Activated naive CD8-positive, alpha-beta T cell treated with anti-CD3 and anti-CD28 coated beads, Interleukin-2, amount 50 U/mL, for 24 hours (primary cell): ENCODE data around the gene RCOR1.
A peak's percentile ranks its signal among the peaks of the same experiment; 100 is the strongest.
"Not testable (repeated sequence)": the region's sequence is repeated elsewhere in the genome, so short reads cannot be mapped to it uniquely, and the experiment has no call there.

Source experiments
- ATAC-seq: fragments of 150-1000 bp; cut with Tn5 transposase; one replicate; pipeline ENCODE4 v1.10.0; 2021
- DNase-seq: peaks from one replicate; pipeline ENCODE4 v3.0.0; 2021
- H3K27ac Mint-ChIP-seq: one replicate; pipeline ENCODE4 v1.8.0; 2021; ENCODE audit warnings: mild to moderate bottlenecking, mixed read lengths
- H3K27me3 Mint-ChIP-seq: one replicate; pipeline ENCODE4 v1.8.0; 2021; ENCODE audit warnings: mixed read lengths
- H3K36me3 Mint-ChIP-seq: one replicate; pipeline ENCODE4 v1.8.0; 2021; ENCODE audit warnings: low read depth, mixed read lengths
- H3K4me1 Mint-ChIP-seq: one replicate; pipeline ENCODE4 v1.8.0; 2021; ENCODE audit warnings: mixed read lengths
- H3K4me3 Mint-ChIP-seq: one replicate; pipeline ENCODE4 v1.8.0; 2021; ENCODE audit warnings: mild to moderate bottlenecking, moderate library complexity, mixed read lengths
- H3K9me3 Mint-ChIP-seq: one replicate; pipeline ENCODE4 v1.8.0; 2021; ENCODE audit warnings: mixed read lengths

The RCOR1 gene

GRCh38 chr14:102758087-102758486 lies 165.6 kb downstream of the RCOR1 start:
- ATAC-seq (no peak), DNase-seq (no peak)
- Mint-ChIP-seq H3K9me3 (no peaks in the 10 kb centered on the region), H3K36me3 (no peaks in the 10 kb centered on the region), H3K4me3 (no peak overlapping the region), H3K27me3 (no peaks in the 10 kb centered on the region), H3K27ac (no peak overlapping the region), H3K4me1 (peaks cover 10% of the 10 kb centered on the region)

GRCh38 chr14:102759456-102760187 lies 167.2 kb downstream of the RCOR1 start:
- no peak for ATAC-seq
- no peaks in the 10 kb centered on the region for H3K9me3 Mint-ChIP-seq
- no peak overlapping the region for H3K27ac Mint-ChIP-seq
- H3K4me1 Mint-ChIP-seq, result peaks cover 4% of the 10 kb centered on the region
- H3K36me3 Mint-ChIP-seq, result no peaks in the 10 kb centered on the region
- H3K4me3 Mint-ChIP-seq, result no peak overlapping the region
- no peaks in the 10 kb centered on the region for H3K27me3 Mint-ChIP-seq
- DNase-seq, result no peak

GRCh38 chr14:102760496-102761193 lies 168.2 kb downstream of the RCOR1 start:
- no peak for DNase-seq
- Mint-ChIP-seq H3K4me3 (no peak overlapping the region), H3K27ac (no peak overlapping the region), H3K9me3 (no peaks in the 10 kb centered on the region), H3K36me3 (no peaks in the 10 kb centered on the region), H3K4me1 (no peaks in the 10 kb centered on the region), H3K27me3 (no peaks in the 10 kb centered on the region)
- no peak for ATAC-seq

- Mint-ChIP-seq H3K4me3 (no peak overlapping the region), H3K27me3 (no peaks in the 10 kb centered on the region), H3K27ac (no peak overlapping the region), H3K4me1 (no peaks in the 10 kb centered on the region), H3K36me3 (no peaks in the 10 kb centered on the region), H3K9me3 (no peaks in the 10 kb centered on the region)
- ATAC-seq (no peak), DNase-seq (no peak)
These were observed 168.8 kb downstream of the RCOR1 start for GRCh38 chr14:102761206-102761605.

GRCh38 chr14:102764220-102764671 lies 171.8 kb downstream of the RCOR1 start:
- H3K36me3 Mint-ChIP-seq, result no peaks in the 10 kb centered on the region
- no peak overlapping the region for H3K27ac Mint-ChIP-seq
- no peaks in the 10 kb centered on the region for H3K9me3 Mint-ChIP-seq
- no peak overlapping the region for H3K4me3 Mint-ChIP-seq
- H3K27me3 Mint-ChIP-seq, result no peaks in the 10 kb centered on the region
- ATAC-seq (peak; percentile 11), DNase-seq (no peak)
- H3K4me1 Mint-ChIP-seq, result peaks cover 10% of the 10 kb centered on the region

GRCh38 chr14:102765770-102766169 lies 173.3 kb downstream of the RCOR1 start:
- ATAC-seq, H3K9me3 Mint-ChIP-seq, H3K27me3 Mint-ChIP-seq, DNase-seq, H3K27ac Mint-ChIP-seq, H3K4me3 Mint-ChIP-seq, H3K36me3 Mint-ChIP-seq: not testable (repeated sequence)
- H3K4me1 Mint-ChIP-seq, result peaks cover 12% of the 10 kb centered on the region

GRCh38 chr14:102768223-102769048 lies 176.0 kb downstream of the RCOR1 start:
- Mint-ChIP-seq H3K4me1 (peaks cover 15% of the 10 kb centered on the region), H3K4me3 (no peak overlapping the region), H3K27me3 (no peaks in the 10 kb centered on the region), H3K27ac (peak overlapping the region; percentile 47), H3K9me3 (no peaks in the 10 kb centered on the region), H3K36me3 (no peaks in the 10 kb centered on the region)
- ATAC-seq, result peak; percentile 72
- DNase-seq, result peak; percentile 18

GRCh38 chr14:102769049-102769327 lies 176.5 kb downstream of the RCOR1 start:
- Mint-ChIP-seq H3K4me1 (peaks cover 17% of the 10 kb centered on the region), H3K36me3 (no peaks in the 10 kb centered on the region), H3K4me3 (no peak overlapping the region), H3K27ac (no peak overlapping the region), H3K9me3 (no peaks in the 10 kb centered on the region), H3K27me3 (no peaks in the 10 kb centered on the region)
- ATAC-seq, result no peak
- DNase-seq, result no peak

GRCh38 chr14:102770147-102771123 lies 178.0 kb downstream of the RCOR1 start:
- H3K4me3 Mint-ChIP-seq, result no peak overlapping the region
- H3K27me3 Mint-ChIP-seq, result no peaks in the 10 kb centered on the region
- H3K27ac Mint-ChIP-seq, result no peak overlapping the region
- ATAC-seq (no peak), DNase-seq (no peak)
- H3K4me1 Mint-ChIP-seq, result peaks cover 28% of the 10 kb centered on the region
- H3K9me3 Mint-ChIP-seq, result no peaks in the 10 kb centered on the region
- H3K36me3 Mint-ChIP-seq, result no peaks in the 10 kb centered on the region

- DNase-seq (no peak), ATAC-seq (no peak)
- H3K27me3 Mint-ChIP-seq, result no peaks in the 10 kb centered on the region
- H3K9me3 Mint-ChIP-seq, result no peaks in the 10 kb centered on the region
- peaks cover 36% of the 10 kb centered on the region for H3K4me1 Mint-ChIP-seq
- H3K4me3 Mint-ChIP-seq, result no peak overlapping the region
- no peak overlapping the region for H3K27ac Mint-ChIP-seq
- no peaks in the 10 kb centered on the region for H3K36me3 Mint-ChIP-seq
These were observed 178.7 kb downstream of the RCOR1 start for GRCh38 chr14:102771144-102771543.

GRCh38 chr14:102772781-102773570 lies 180.5 kb downstream of the RCOR1 start:
- no peaks in the 10 kb centered on the region for H3K27me3 Mint-ChIP-seq
- DNase-seq, result no peak
- no peak overlapping the region for H3K4me3 Mint-ChIP-seq
- H3K9me3 Mint-ChIP-seq, result no peaks in the 10 kb centered on the region
- no peak for ATAC-seq
- peak overlapping the region; percentile 46 for H3K27ac Mint-ChIP-seq
- H3K4me1 Mint-ChIP-seq, result peaks cover 42% of the 10 kb centered on the region
- H3K36me3 Mint-ChIP-seq, result no peaks in the 10 kb centered on the region

- peaks cover 44% of the 10 kb centered on the region for H3K4me1 Mint-ChIP-seq
- H3K27ac Mint-ChIP-seq, result peak overlapping the region; percentile 76
- no peaks in the 10 kb centered on the region for H3K9me3 Mint-ChIP-seq
- H3K36me3 Mint-ChIP-seq, result peaks cover 13% of the 10 kb centered on the region
- DNase-seq (peak; percentile 57), ATAC-seq (peak; percentile 41)
- peak overlapping the region; percentile 2 for H3K4me3 Mint-ChIP-seq
- no peaks in the 10 kb centered on the region for H3K27me3 Mint-ChIP-seq
These were observed 182.1 kb downstream of the RCOR1 start for GRCh38 chr14:102774391-102775153.
